Panc1 (cell line): ENCODE results near the gene KCNA5.

Source experiments
- POLR2AphosphoS5 ChIP-seq: IDR thresholded peaks from 2 replicates; pipeline ENCODE4 v1.6.1; 2012; ENCODE audit warnings: mild to moderate bottlenecking, low read depth, low read length, moderate library complexity
- SIN3A ChIP-seq: IDR thresholded peaks from 2 replicates; pipeline ENCODE4 v1.6.1; 2012; ENCODE audit warnings: low read depth, mild to moderate bottlenecking, low read length, moderate library complexity, borderline replicate concordance; ENCODE audit not compliant: insufficient read depth
- TF ChIP-seq, protein P1 (sequence below): fragments of 450-650 bp; IDR thresholded peaks from 2 replicates; pipeline ENCODE4 v1.5.1; 2017; ENCODE audit warnings: mild to moderate bottlenecking
- TF ChIP-seq, protein P2 (sequence below), 2 experiments: IDR thresholded peaks; 2 replicates each; pipeline ENCODE4 v1.6.1; 2011 to 2012; ENCODE audit warnings: low read depth in 2 of 2, control low read depth in 1 of 2, low read length in 1 of 2, mild to moderate bottlenecking in 1 of 2, moderate library complexity in 1 of 2; ENCODE audit not compliant: insufficient read depth in 1 of 2

DNA sequence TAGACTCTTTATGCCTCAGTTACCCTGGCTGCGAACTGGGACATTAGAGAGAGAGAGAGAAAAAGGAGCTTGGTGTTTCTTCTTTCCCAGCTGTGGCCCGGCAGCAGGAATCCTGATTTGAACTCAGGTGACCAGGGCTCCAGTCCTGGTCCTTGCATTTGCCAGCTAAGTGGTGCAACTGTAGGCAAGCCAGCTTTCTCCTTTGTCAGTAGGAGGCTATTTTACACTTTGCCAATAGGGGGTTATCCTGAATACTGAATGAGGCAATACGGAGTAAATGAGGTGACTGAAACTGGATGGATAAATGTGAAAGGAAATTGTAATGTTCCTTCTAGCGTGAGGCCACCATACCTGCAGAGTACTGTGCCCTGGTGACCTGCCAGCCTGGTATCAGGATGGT, 27.8 kb downstream of the KCNA5 start:
- no peak for TF ChIP-seq POLR2AphosphoS5
- TF ChIP-seq, protein P1, sequence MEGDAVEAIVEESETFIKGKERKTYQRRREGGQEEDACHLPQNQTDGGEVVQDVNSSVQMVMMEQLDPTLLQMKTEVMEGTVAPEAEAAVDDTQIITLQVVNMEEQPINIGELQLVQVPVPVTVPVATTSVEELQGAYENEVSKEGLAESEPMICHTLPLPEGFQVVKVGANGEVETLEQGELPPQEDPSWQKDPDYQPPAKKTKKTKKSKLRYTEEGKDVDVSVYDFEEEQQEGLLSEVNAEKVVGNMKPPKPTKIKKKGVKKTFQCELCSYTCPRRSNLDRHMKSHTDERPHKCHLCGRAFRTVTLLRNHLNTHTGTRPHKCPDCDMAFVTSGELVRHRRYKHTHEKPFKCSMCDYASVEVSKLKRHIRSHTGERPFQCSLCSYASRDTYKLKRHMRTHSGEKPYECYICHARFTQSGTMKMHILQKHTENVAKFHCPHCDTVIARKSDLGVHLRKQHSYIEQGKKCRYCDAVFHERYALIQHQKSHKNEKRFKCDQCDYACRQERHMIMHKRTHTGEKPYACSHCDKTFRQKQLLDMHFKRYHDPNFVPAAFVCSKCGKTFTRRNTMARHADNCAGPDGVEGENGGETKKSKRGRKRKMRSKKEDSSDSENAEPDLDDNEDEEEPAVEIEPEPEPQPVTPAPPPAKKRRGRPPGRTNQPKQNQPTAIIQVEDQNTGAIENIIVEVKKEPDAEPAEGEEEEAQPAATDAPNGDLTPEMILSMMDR = no peak
- no peak for TF ChIP-seq SIN3A
- TF ChIP-seq, protein P2, sequence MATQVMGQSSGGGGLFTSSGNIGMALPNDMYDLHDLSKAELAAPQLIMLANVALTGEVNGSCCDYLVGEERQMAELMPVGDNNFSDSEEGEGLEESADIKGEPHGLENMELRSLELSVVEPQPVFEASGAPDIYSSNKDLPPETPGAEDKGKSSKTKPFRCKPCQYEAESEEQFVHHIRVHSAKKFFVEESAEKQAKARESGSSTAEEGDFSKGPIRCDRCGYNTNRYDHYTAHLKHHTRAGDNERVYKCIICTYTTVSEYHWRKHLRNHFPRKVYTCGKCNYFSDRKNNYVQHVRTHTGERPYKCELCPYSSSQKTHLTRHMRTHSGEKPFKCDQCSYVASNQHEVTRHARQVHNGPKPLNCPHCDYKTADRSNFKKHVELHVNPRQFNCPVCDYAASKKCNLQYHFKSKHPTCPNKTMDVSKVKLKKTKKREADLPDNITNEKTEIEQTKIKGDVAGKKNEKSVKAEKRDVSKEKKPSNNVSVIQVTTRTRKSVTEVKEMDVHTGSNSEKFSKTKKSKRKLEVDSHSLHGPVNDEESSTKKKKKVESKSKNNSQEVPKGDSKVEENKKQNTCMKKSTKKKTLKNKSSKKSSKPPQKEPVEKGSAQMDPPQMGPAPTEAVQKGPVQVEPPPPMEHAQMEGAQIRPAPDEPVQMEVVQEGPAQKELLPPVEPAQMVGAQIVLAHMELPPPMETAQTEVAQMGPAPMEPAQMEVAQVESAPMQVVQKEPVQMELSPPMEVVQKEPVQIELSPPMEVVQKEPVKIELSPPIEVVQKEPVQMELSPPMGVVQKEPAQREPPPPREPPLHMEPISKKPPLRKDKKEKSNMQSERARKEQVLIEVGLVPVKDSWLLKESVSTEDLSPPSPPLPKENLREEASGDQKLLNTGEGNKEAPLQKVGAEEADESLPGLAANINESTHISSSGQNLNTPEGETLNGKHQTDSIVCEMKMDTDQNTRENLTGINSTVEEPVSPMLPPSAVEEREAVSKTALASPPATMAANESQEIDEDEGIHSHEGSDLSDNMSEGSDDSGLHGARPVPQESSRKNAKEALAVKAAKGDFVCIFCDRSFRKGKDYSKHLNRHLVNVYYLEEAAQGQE (IDR thresholded peaks at IDR 0.05; ENCODE audit: insufficient read depth in 1 of 2, low read depth in 2 of 2, low read length in 1 of 2) = no peak
